GM18873 (cell line): Measurements from ENCODE around the gene PLEKHG2.
A peak's percentile ranks its signal among the peaks of the same experiment; 100 is the strongest.

Experiments used
- ATAC-seq: cut with Tn5 transposase; IDR thresholded peaks from one replicate; pipeline ENCODE4 v1.9.1; 2021; ENCODE audit warnings: mild to moderate bottlenecking, moderate library complexity, moderate number of reproducible peaks; ENCODE audit not compliant: unreplicated experiment, low FRiP score

PLEKHG2 gene

DNA sequence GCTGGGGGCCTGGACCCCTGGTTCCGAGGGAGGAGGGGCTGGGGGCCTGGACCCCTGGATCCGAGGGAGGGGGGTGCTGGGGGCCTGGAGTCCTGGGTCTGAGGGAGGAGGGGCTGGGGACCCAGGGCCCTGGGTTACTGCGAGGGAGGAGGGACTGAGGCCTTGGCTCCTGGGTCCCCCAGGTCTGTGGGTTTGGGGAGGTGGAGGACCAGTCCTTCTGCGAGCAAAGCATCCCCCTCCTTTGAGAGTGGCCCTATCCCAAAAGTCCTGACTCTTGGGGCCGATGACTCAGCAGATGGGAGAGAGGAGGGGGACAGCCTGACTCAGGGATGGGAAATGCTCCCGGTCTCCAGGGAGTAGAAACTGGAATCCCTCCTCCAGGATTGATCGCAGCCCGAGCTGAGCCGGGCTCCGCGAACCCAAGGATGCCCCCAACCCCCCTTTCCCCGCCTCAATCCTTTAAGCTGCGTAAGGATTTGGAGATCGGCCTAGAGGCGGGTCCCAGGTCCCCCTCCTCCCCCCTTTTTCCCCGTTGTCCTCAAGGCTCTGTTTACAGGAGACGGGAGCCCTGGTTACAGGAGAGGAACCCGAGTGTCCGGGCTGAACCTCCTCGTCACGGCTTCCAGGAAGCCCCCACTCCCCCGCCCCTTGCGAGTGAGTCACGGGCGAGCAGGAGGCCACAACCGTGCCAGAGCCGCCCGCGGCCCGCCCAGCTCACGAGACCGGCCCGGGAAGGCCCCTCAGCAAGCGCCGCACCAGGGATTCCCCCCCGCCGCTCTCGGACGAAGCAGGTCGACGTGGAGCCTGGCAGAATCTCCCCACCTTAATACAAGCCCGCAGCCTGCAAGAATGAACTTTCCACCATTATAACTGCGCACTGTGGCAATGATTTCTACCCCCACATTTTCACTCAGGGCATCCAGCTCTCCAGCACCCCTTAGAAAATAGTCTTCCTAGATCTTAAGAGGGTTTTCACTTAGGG, 8.8 kb upstream of the PLEKHG2 start:
- no peak for ATAC-seq

DNA sequence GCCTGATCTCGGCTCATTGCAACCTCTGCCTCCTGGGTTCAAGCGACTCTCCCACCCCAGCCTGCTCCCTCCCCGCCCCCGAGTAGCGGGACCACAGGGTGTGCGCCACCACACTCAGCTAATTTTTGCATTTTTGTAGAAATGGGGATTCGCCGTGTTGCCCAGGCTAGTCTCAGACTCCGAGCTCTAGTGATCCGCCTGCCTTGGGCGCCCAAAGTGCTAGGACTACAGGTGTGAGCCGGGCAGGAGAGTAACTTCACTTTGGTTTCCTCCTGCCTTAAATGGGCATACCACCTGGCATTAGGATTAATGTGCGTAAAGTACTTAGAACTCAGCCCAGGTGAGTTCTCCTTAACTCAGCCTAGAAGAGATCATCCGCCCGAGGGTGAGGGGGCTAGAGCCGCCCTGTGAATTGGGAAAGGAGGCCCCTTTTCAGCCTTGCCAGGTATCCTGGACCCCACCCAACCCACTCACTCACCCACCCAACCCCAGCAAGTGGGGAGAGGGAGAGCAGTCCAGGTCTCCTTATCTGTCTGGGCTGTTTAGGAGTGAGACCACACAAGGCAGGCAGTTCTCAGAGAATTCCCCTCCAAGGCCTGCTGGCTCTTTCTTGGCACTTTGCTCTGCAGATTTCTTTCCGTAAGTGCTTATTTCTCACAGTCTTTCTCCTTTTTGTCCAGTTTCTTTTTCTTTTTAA, 7.1 kb upstream of the PLEKHG2 start:
- ATAC-seq = no peak

DNA sequence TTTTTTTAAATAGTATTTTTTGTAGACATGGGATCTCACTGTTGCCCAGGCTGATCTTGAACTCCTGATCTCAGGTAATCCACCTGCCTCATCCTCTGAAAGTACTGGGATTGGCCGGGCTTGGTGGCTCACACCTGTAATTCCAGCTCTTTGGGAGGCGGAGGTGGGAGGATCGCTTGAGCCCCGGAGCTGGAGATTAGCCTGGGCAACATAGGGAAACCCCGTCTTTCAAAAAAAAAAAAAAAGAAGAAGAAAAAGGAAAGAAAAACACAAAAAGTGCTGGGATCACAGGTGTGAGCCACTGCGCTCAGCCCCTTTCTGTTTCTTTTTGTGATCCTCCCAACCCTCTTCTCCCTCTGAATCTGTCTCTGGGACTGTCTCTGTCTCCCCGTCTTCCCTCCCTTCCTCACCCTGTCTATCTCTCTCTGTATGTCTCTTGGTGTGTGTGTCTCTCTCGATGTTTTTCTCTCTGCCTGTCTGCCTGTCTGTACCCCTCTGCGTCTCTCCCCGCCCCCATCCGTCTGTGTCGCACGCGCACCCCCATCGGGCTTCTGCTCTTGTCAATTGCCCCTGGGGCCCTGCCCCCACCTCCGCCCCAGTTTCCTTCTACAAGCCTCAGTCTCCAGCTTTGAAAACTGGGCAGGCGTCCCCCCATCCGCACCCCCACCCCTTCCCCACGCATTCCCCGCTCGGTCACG, 6.4 kb upstream of the PLEKHG2 start:
- no peak for ATAC-seq

DNA sequence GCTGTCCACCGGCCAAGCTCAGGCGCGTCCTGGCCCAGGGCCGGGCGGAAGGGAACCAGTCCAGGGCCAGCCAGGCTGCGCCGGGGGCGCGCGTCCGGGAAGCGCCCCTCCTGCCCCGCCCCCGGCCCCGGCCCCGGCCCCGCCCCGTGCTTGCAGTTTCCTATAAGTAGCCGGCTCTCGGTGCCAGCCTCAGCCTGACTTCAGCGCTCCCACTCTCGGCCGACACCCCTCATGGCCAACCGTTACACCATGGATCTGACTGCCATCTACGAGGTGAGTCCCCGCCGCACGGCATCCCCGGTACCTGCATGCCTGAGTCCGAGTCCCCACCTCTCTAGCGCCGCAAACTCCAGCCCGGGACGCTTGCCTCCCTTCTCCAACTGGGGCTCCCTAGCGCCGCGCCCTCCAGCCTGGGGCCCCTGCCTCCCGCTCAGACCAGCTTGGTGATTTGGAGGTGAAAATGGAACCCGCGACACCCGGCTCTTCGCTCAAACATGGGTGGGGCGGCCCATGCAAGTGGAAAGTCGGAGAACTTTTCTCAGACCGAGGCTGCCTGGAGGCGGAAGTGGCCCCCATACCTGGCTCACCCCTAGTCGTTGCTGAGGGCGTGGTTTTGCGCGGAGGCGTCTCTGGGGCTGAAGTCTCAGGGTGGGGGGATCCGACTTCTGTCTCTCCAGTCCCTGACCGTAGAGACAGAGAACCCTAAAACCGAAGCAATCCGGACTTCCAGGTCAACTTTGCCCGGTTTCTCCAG, 5.6 kb upstream of the PLEKHG2 start, which contains the start of gene ZFP36:
ZFP36 (plus strand) TSS at position 192 of the 754 bp plus-strand sequence; CDS start at position 250, 58 bp downstream.
- no peak for ATAC-seq

DNA sequence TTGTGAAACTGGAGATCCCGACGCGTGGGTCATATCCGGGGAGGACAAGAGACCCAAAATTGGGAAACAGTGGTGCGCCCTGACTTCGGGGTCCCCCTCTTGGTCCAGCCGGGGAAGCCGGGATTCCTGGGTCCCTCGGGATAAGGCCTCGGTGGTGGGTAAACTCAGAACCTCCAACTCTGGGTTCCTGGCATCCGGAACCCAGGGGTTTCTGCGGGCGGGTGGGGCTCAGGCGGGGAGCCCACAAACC, 5.1 kb upstream of the PLEKHG2 start:
- ATAC-seq = no peak

DNA sequence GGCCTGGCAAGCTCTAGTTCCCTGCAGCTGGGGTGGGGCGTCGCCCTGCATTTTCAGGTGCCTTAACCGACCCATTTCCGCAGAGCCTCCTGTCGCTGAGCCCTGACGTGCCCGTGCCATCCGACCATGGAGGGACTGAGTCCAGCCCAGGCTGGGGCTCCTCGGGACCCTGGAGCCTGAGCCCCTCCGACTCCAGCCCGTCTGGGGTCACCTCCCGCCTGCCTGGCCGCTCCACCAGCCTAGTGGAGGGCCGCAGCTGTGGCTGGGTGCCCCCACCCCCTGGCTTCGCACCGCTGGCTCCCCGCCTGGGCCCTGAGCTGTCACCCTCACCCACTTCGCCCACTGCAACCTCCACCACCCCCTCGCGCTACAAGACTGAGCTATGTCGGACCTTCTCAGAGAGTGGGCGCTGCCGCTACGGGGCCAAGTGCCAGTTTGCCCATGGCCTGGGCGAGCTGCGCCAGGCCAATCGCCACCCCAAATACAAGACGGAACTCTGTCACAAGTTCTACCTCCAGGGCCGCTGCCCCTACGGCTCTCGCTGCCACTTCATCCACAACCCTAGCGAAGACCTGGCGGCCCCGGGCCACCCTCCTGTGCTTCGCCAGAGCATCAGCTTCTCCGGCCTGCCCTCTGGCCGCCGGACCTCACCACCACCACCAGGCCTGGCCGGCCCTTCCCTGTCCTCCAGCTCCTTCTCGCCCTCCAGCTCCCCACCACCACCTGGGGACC, 4.6 kb upstream of the PLEKHG2 start:
- ATAC-seq = no peak

DNA sequence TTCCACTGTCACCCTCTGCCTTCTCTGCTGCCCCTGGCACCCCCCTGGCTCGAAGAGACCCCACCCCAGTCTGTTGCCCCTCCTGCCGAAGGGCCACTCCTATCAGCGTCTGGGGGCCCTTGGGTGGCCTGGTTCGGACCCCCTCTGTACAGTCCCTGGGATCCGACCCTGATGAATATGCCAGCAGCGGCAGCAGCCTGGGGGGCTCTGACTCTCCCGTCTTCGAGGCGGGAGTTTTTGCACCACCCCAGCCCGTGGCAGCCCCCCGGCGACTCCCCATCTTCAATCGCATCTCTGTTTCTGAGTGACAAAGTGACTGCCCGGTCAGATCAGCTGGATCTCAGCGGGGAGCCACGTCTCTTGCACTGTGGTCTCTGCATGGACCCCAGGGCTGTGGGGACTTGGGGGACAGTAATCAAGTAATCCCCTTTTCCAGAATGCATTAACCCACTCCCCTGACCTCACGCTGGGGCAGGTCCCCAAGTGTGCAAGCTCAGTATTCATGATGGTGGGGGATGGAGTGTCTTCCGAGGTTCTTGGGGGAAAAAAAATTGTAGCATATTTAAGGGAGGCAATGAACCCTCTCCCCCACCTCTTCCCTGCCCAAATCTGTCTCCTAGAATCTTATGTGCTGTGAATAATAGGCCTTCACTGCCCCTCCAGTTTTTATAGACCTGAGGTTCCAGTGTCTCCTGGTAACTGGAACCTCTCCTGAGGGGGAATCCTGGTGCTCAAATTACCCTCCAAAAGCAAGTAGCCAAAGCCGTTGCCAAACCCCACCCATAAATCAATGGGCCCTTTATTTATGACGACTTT, 3.9 kb upstream of the PLEKHG2 start:
- ATAC-seq = no peak

DNA sequence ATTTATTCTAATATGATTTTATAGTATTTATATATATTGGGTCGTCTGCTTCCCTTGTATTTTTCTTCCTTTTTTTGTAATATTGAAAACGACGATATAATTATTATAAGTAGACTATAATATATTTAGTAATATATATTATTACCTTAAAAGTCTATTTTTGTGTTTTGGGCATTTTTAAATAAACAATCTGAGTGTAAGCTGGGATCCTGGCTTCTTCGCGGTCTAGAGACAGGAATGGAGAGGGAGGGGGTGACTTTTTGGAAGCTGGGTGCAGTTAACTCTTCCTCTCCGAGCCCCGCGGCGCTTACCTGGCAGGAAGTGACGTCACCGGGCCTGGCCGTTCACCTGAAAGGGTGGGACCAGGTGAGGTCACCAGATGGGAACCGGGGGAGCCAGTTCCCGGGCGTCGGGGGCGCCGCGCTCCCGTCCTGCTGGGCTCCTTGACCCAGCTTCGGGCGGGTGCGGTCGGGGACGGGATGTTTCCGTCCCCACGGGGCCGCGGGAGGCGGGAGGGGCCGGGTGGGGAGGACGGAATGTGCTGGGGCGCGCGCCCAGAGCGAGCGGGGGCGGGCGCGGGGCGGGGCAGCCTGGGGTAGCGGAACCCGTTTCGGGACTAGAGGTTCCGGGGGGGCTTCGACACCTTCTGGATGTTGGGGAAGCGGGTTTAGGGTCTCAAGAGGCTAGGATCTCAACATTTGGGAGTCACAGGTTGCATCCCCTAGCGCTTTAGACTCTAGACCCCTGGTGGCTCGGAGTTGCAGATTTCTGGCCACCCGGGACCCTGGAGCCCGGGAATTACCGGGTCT, 3.1 kb upstream of the PLEKHG2 start:
- no peak for ATAC-seq

DNA sequence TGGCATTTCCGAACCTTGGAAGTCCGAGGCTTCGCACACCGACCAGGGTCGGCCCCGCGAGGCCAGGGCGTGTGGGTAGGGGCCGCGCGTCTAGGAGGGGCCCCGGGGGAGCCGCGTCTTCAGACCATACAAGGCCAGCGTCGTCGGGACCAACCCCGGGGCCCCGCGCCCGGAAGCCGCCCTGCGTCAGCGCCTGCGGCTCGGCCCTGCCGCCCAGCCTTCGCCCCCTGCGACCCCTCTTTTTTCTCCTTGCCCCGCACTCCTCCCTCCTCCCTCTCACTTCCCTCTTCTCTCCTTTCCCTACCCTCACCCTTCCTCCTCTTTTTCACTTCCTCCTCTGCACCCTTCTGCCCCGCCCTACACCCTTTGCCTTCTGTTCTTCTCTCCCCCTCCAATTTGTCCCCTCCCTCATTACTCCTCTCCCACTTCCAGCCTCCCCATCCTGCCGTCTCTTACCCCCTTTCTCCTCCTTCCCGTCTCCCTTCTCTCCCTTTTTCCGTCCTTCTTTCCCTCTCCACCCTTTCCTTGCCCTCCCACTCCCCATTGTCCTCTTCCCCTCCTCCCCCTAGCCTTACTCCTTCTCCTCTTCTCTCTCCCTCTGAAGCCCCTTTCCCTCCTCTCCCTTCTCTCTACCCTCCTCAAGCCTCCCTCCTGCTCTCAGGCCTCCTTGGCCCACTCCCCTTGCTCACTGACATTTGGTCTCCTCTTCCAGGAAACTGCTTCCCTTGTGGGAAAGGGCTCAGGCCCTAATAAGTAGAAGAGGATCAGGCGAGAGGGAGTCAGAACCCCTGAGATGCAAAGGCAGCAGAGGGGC, 2.2 kb upstream of the PLEKHG2 start:
- no peak for ATAC-seq

DNA sequence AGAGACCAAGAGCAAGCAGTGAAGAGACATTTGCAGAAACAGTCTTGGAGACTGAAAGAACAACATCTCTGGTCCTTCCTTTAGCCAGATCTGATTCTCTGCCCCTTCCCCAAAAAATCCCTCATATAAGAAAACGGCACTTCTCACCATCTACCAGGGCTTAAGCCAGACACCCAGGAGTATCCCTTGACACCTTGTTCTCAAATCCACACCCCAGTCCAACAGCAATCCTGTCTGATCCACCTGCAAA, 1.7 kb upstream of the PLEKHG2 start:
- ATAC-seq = no peak

DNA sequence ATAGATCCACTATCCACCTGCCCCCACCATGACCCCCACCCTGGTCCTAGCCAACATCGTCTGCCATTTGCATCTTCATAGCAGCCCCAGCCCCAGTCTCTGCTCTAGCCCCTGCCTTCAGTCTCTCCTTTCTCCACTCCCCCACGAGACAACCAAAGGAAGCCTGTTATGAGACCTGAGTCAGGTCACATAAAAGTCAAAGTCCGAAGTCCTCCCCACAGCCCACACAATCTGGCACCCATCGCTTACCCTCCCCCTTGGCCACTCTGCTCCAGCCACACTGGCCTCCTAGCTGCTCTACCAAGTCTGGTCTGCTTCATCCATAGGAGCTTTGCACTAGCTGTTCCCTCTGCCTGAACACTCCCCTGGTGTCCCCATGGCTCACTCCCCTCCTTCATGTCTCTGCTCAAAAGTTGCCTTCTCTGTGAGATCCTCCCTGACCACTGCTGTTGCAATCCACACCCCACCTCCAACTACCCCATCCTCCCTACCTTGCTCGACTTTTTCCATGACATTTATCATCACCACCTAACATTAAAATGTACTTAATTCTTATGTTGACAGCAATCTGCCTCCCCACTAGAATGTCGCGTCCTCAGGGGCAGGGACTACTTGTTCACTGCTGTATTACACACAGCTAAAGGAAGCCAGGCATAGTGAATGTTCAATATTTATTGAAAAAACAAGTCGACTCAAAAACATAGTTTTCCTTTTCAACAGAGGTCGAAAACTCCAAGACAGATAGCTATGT, 1.2 kb upstream of the PLEKHG2 start:
- no peak for ATAC-seq

DNA sequence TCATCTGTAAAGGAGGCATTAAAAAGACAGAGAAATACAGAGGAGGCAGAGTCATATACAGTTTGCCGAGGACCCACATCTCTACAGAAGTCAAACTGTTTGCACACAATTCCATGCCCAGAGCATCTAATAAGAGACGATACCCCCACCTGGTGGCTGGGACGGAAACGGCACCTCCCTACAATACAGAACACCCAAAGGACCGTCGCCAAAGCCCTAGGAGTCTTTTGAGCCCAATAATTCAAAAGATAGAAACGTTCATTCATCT, 703 bp upstream of the PLEKHG2 start:
- peak; percentile 23 for ATAC-seq

DNA sequence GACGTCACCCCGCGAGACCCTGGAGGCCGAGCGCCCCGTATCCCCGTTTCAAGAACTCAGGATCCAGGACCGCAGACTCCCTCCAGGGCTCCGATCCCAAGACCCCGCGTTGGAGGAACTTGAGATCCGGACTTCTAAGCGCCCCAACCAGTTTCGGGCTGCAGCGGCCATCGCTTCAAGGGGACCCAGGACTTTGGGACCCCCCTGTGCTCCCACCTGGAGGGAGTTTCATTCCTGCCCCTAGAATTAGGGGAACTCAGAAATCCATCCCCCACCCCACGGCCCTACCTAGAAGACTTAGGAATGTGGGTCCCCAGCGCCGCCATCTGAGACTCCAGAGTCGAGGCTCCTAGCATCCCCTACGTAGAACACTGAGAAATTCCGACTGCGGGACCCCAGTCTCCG, 400 bp downstream of the PLEKHG2 start:
- ATAC-seq = no peak

DNA sequence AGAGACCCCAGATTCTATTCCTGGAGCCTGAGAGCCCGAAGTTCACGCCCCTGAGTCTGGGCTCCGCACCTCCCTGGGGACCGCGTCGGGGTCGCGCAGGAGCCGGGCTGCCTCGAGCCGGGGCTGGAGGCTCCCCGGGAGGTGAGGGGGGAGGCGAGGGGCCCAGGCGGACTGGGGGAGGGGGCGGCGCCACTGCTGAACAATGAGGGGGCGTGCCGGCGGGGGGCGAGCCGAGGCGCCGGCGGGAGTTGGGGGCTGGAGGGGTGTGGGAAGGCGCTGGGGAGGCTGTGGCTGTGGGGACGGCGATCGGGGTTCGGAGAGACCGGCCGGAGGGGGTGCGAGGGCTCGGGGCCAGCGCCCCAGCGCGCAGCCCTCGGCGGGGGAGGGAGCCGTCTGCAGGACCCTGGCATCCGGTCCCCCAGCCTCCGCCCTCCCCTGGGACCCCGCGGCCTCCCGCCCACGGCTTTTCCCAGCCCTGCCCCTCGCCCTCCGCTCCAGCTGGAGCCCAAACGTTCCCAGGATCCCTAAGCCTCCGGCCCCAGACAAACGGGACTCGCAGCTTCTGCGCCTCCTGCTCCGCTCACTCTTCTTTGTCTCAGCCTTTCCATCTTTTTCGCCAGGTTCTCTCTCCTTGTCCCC, 922 bp downstream of the PLEKHG2 start:
- ATAC-seq = no peak

DNA sequence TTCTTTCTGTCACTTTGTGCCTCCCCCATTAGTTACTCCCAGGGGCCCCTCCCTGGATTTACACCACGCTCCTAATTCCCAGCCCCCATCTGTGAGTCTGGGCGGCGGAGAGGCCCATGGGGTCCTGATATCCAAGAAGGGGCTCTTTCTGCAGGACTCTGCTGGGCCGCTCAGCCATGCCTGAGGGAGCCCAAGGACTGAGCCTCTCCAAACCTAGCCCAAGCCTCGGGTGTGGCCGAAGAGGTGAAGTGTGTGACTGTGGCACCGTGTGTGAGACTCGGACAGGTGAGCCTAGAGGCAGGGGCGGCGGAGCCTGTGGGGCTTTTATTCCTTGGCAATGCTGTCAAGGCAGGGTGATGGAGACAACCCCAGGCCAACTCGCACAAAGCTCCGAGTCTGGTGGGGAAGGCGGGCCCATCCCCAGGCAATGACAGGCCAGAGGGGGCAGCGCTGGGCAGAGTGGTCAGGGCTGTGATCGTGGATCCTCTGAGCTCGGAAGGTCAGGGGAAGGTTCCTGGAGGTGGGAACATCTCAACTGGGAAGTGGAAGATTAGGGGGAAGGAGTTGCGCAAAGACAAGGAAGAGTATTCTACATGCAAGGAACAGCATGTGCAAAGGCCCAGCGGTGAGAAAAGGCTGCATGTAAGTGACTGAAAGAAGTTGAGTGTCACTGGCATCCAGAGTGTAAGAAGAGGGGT, 1.6 kb downstream of the PLEKHG2 start:
- no peak for ATAC-seq
